Measurements from ENCODE around the gene SCD. TPM values are rescaled to one million over a fixed set of nuclear protein-coding genes. Genes with fewer than 3 reads are reported as not detected.

The SCD gene
- total and polyA plus RNA-seq, 9 of the 15 experiments (the other 6 are each of a cell fraction or from before 2014, with no cell fraction given): 114 to 486 (median 188) TPM

- 0 out of 2 replicates have a peak, but pooled peaks have one; percentile 50 for TF ChIP-seq CUX1 (CRISPR knock-in tag; IDR thresholded peaks at IDR 0.05)
- TF ChIP-seq, protein P1, sequence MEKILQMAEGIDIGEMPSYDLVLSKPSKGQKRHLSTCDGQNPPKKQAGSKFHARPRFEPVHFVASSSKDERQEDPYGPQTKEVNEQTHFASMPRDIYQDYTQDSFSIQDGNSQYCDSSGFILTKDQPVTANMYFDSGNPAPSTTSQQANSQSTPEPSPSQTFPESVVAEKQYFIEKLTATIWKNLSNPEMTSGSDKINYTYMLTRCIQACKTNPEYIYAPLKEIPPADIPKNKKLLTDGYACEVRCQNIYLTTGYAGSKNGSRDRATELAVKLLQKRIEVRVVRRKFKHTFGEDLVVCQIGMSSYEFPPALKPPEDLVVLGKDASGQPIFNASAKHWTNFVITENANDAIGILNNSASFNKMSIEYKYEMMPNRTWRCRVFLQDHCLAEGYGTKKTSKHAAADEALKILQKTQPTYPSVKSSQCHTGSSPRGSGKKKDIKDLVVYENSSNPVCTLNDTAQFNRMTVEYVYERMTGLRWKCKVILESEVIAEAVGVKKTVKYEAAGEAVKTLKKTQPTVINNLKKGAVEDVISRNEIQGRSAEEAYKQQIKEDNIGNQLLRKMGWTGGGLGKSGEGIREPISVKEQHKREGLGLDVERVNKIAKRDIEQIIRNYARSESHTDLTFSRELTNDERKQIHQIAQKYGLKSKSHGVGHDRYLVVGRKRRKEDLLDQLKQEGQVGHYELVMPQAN (IDR thresholded peaks at IDR 0.05; ENCODE audit: borderline replicate concordance): peak; percentile 42; the same call in 1 of the 2 replicates
- peak; percentile 32; the same call in 1 of the 2 replicates for TF ChIP-seq POLR2H (tag; IDR thresholded peaks at IDR 0.05; ENCODE audit: low read depth)
- peak; percentile 86 for TF ChIP-seq MTA2 (IDR thresholded peaks at IDR 0.05; ENCODE audit: low read depth)
- TF ChIP-seq, protein P2, sequence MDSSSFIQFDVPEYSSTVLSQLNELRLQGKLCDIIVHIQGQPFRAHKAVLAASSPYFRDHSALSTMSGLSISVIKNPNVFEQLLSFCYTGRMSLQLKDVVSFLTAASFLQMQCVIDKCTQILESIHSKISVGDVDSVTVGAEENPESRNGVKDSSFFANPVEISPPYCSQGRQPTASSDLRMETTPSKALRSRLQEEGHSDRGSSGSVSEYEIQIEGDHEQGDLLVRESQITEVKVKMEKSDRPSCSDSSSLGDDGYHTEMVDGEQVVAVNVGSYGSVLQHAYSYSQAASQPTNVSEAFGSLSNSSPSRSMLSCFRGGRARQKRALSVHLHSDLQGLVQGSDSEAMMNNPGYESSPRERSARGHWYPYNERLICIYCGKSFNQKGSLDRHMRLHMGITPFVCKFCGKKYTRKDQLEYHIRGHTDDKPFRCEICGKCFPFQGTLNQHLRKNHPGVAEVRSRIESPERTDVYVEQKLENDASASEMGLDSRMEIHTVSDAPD (CRISPR knock-in tag; IDR thresholded peaks at IDR 0.05): no peak
- TF ChIP-seq PHB2 (IDR thresholded peaks at IDR 0.05; ENCODE audit: low read depth): peak; percentile 69; the same call in 1 of the 2 replicates
- TF ChIP-seq TEAD1 (CRISPR knock-in tag; IDR thresholded peaks at IDR 0.05): peak in 1 of 2 experiments; percentile 3; a peak in 1 of 4 replicates
- TF ChIP-seq ATF3 (IDR thresholded peaks at IDR 0.05): no peak
- no peak for TF ChIP-seq ATF3 (CRISPR knock-in tag; conservative IDR thresholded peaks at IDR 0.05)
Observed at GRCh38 chr10:100359030-100359432, 12.0 kb downstream of the SCD start (continued).
